Measurements from ENCODE around the gene PALM2AKAP2.

GRCh38 chr9:109733690-109734089 lies 46.3 kb upstream of the PALM2AKAP2 start:
- TF ChIP-seq MAX (CRISPR knock-in tag; IDR thresholded peaks at IDR 0.05): no peak
- no peak for TF ChIP-seq RBM25 (IDR thresholded peaks at IDR 0.05; ENCODE audit: low read depth, low read length, severe bottlenecking)
- no peak for TF ChIP-seq TCF7 (IDR thresholded peaks at IDR 0.05; ENCODE audit: borderline replicate concordance)
- TF ChIP-seq HCFC1 (IDR thresholded peaks at IDR 0.05; ENCODE audit: low read depth, low read length): no peak
- TF ChIP-seq MNT (conservative IDR thresholded peaks at IDR 0.05): no peak
- no peak for TF ChIP-seq HNRNPK (IDR thresholded peaks at IDR 0.05; ENCODE audit: low read depth, low read length, poor library complexity, severe bottlenecking)

Data from K562 (cell line).